Measurements from ENCODE around the gene CPEB1.
"Not testable (repeated sequence)": the region's sequence is repeated elsewhere in the genome, so short reads cannot be mapped to it uniquely, and the experiment has no call there.

The CPEB1 gene

GRCh38 chr15:82535566-82536408 is 111.4 kb downstream of the CPEB1 start:
- peaks cover 32% of the 10 kb centered on the region for H3K4me1 Mint-ChIP-seq
- H3K36me3 Mint-ChIP-seq (ENCODE audit: low read depth) = peaks cover 48% of the 10 kb centered on the region
- peak overlapping the region; percentile 6 to 59 (median 26) for H3K4me3 Mint-ChIP-seq
- H3K9me3 Mint-ChIP-seq = no peaks in the 10 kb centered on the region
- peak overlapping the region; percentile 25 to 55 (median 33) for H3K27ac Mint-ChIP-seq
- no peaks in the 10 kb centered on the region for H3K27me3 Mint-ChIP-seq (ENCODE audit: low read depth)
- no peak for TF ChIP-seq CTCF (IDR thresholded peaks at IDR 0.05; ENCODE audit: unreplicated experiment in 3 of 3)

- not testable (repeated sequence) for H3K27ac Mint-ChIP-seq; H3K27me3 Mint-ChIP-seq (ENCODE audit: low read depth); H3K9me3 Mint-ChIP-seq; H3K4me3 Mint-ChIP-seq
- H3K4me1 Mint-ChIP-seq = peaks cover 28% of the 10 kb centered on the region
- H3K36me3 Mint-ChIP-seq (ENCODE audit: low read depth) = peaks cover 48% of the 10 kb centered on the region
Measured at GRCh38 chr15:82535151-82535550, 112.0 kb downstream of the CPEB1 start.

- H3K4me3 Mint-ChIP-seq; H3K27me3 Mint-ChIP-seq (ENCODE audit: low read depth); H3K27ac Mint-ChIP-seq; H3K9me3 Mint-ChIP-seq: not testable (repeated sequence)
- Mint-ChIP-seq H3K36me3 (ENCODE audit: low read depth) (peaks cover 48% of the 10 kb centered on the region), H3K4me1 (peaks cover 28% of the 10 kb centered on the region)
Measured at GRCh38 chr15:82534457-82534861, 112.7 kb downstream of the CPEB1 start.

- Mint-ChIP-seq H3K9me3 (no peaks in the 10 kb centered on the region), H3K27me3 (ENCODE audit: low read depth) (no peaks in the 10 kb centered on the region), H3K36me3 (ENCODE audit: low read depth) (peaks cover 43% of the 10 kb centered on the region), H3K4me1 (peaks cover 22% of the 10 kb centered on the region), H3K27ac (no peak overlapping the region), H3K4me3 (no peak overlapping the region)
- no peak for TF ChIP-seq CTCF (IDR thresholded peaks at IDR 0.05; ENCODE audit: unreplicated experiment in 3 of 3)
Measured at GRCh38 chr15:82533801-82534200, 113.4 kb downstream of the CPEB1 start.

- peaks cover 19% of the 10 kb centered on the region for H3K4me1 Mint-ChIP-seq
- no peaks in the 10 kb centered on the region for H3K9me3 Mint-ChIP-seq
- no peaks in the 10 kb centered on the region for H3K27me3 Mint-ChIP-seq (ENCODE audit: low read depth)
- H3K27ac Mint-ChIP-seq = no peak overlapping the region
- H3K36me3 Mint-ChIP-seq (ENCODE audit: low read depth) = peaks cover 39% of the 10 kb centered on the region
- no peak overlapping the region for H3K4me3 Mint-ChIP-seq
- TF ChIP-seq CTCF (IDR thresholded peaks at IDR 0.05; ENCODE audit: unreplicated experiment in 3 of 3) = no peak
Measured at GRCh38 chr15:82532991-82533481, 114.1 kb downstream of the CPEB1 start.

- H3K27me3 Mint-ChIP-seq (ENCODE audit: low read depth) = no peaks in the 10 kb centered on the region
- H3K9me3 Mint-ChIP-seq = no peaks in the 10 kb centered on the region
- no peak for TF ChIP-seq CTCF (IDR thresholded peaks at IDR 0.05; ENCODE audit: unreplicated experiment in 3 of 3)
- H3K4me3 Mint-ChIP-seq = no peak overlapping the region
- H3K36me3 Mint-ChIP-seq (ENCODE audit: low read depth) = peaks cover 34% of the 10 kb centered on the region
- peaks cover 14% of the 10 kb centered on the region for H3K4me1 Mint-ChIP-seq
- no peak overlapping the region for H3K27ac Mint-ChIP-seq
Measured at GRCh38 chr15:82532383-82532990, 114.7 kb downstream of the CPEB1 start.
